Activated CD4-positive, alpha-beta T cell treated with anti-CD3 and anti-CD28 coated beads, Interleukin-2, amount 10 ng/mL, durations not matched to agents 7 days and 5 days (primary cell): Measurements from ENCODE around the gene ATXN1. TPM values are rescaled to one million over a fixed set of nuclear protein-coding genes. Genes with fewer than 3 reads are reported as not detected.

Experiments used
- CTCF ChIA-PET: fragments of 350-600 bp; sonication (Branson Sonifier 250); formaldehyde crosslinking; loops from one replicate; lab custom pipeline; 2021; ENCODE audit warnings: antibody characterized with exemption; lab: Charles Lee
- POLR2A ChIA-PET: fragments of 350-600 bp; sonication (Branson Sonifier 250); formaldehyde crosslinking; loops from one replicate; lab custom pipeline; 2021; ENCODE audit warnings: antibody characterized with exemption; lab: Charles Lee
- DNase-seq: peaks from one replicate; pipeline ENCODE4 v3.0.0-alpha.2; 2020
- H3K27ac Mint-ChIP-seq: one replicate; pipeline ENCODE4 v1.8.0; 2021; ENCODE audit warnings: mild to moderate bottlenecking, moderate library complexity, mixed read lengths
- H3K27me3 Mint-ChIP-seq: one replicate; pipeline ENCODE4 v1.8.0; 2021; ENCODE audit warnings: mixed read lengths
- H3K36me3 Mint-ChIP-seq: one replicate; pipeline ENCODE4 v1.8.0; 2021; ENCODE audit warnings: low read depth, mixed read lengths
- H3K4me1 Mint-ChIP-seq: one replicate; pipeline ENCODE4 v1.8.0; 2021; ENCODE audit warnings: mixed read lengths
- H3K4me3 Mint-ChIP-seq: one replicate; pipeline ENCODE4 v1.8.0; 2021; ENCODE audit warnings: mild to moderate bottlenecking, moderate library complexity, mixed read lengths
- H3K9me3 Mint-ChIP-seq: one replicate; pipeline ENCODE4 v1.8.0; 2021; ENCODE audit warnings: mixed read lengths
- total RNA-seq, 2 experiments: library from RNA; stranded (reverse); gene quantifications; one replicate each; pipeline ENCODE4 v1.2.3, GENCODE V29; 2021

ATXN1 gene
- total RNA-seq, 2 experiments from 2014 or later = 36.0 to 40.4 TPM

DNA sequence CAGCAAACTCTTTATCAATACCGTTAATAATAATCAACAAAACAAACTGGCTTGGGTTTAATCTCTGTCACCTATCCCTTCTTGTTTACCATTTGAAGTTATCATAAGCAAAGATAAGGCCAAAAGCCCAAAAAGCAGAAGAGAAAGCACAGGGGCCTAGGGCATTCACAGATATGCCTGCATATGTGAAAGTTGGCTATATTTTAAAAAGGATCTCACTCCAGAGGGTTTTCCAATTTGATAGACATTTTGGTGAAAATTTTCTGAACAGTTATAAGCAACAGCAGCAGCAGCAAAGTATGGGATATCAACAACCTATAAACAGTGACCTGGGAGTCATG lies 101.1 kb downstream of the ATXN1 start:
- CTCF ChIA-PET = no interaction called here
- Mint-ChIP-seq H3K9me3 (peaks cover 9% of the 10 kb centered on the region), H3K4me3 (no peak overlapping the region), H3K36me3 (peaks cover 37% of the 10 kb centered on the region), H3K27ac (peak overlapping the region; percentile 81), H3K4me1 (peaks cover 42% of the 10 kb centered on the region), H3K27me3 (no peaks in the 10 kb centered on the region)
- no peak for DNase-seq
- POLR2A ChIA-PET = no interaction called here

GRCh38 chr6:16659466-16660156 lies 101.6 kb downstream of the ATXN1 start:
- peak overlapping the region; percentile 42 for H3K4me3 Mint-ChIP-seq
- POLR2A ChIA-PET = no interaction called here
- CTCF ChIA-PET = interaction anchor here (2.1 kb wide), 1 partner anchor 103 kb away, joined by 8 read pairs; no protein-coding TSS in a partner anchor
- H3K9me3 Mint-ChIP-seq = peaks cover 9% of the 10 kb centered on the region
- peaks cover 47% of the 10 kb centered on the region for H3K4me1 Mint-ChIP-seq
- H3K27ac Mint-ChIP-seq = peak overlapping the region; percentile 81
- peaks cover 39% of the 10 kb centered on the region for H3K36me3 Mint-ChIP-seq
- no peaks in the 10 kb centered on the region for H3K27me3 Mint-ChIP-seq
- DNase-seq = no peak

- Mint-ChIP-seq H3K4me1 (peaks cover 58% of the 10 kb centered on the region), H3K36me3 (peaks cover 33% of the 10 kb centered on the region), H3K9me3 (peaks cover 6% of the 10 kb centered on the region), H3K27ac (peak overlapping the region; percentile 81), H3K27me3 (no peaks in the 10 kb centered on the region), H3K4me3 (no peak overlapping the region)
- no peak for DNase-seq
- CTCF ChIA-PET = interaction anchor here (0.7 to 2.1 kb wide), 4 partner anchors 9 to 105 kb away, joined by 3 to 8 read pairs (median 4); no protein-coding TSS in a partner anchor
- POLR2A ChIA-PET = interaction anchor here (0.5 to 1.0 kb wide), 2 partner anchors 9 to 38 kb away, joined by 3 to 4 read pairs; no protein-coding TSS in a partner anchor
Measured at GRCh38 chr6:16658348-16659034, 102.8 kb downstream of the ATXN1 start.

DNA sequence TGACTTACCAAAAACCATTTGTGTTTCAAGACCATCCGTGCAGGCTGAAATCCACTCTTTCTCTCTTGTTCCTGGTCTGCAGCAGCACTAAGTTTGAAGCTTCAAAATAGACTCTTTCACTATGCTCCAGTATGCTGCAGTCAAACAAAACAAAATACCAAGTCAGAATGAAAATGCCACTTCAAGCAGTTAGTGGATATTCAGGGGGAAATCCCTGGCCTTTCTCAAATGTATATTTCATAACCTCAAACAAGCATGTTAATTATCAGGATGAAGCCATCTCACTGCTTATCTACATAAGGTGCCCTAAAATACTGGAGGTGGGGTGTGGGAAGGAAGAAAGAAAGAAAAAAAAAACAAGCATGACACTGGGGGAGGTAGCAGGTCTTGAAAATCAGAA lies 103.5 kb downstream of the ATXN1 start:
- Mint-ChIP-seq H3K4me1 (peaks cover 65% of the 10 kb centered on the region), H3K27ac (peak overlapping the region; percentile 75), H3K4me3 (no peak overlapping the region), H3K36me3 (peaks cover 33% of the 10 kb centered on the region), H3K9me3 (peaks cover 6% of the 10 kb centered on the region), H3K27me3 (no peaks in the 10 kb centered on the region)
- ChIA-PET CTCF (interaction anchor here (1.0 to 2.1 kb wide), 4 partner anchors 10 to 105 kb away, joined by 3 to 8 read pairs (median 4); no protein-coding TSS in a partner anchor), POLR2A (interaction anchor here (0.7 to 1.0 kb wide), 2 partner anchors 8 to 12 kb away, joined by 3 read pairs; no protein-coding TSS in a partner anchor)
- no peak for DNase-seq

GRCh38 chr6:16656451-16656850 lies 104.8 kb downstream of the ATXN1 start:
- Mint-ChIP-seq H3K4me1 (peaks cover 78% of the 10 kb centered on the region), H3K27me3 (no peaks in the 10 kb centered on the region), H3K9me3 (peaks cover 2% of the 10 kb centered on the region), H3K4me3 (no peak overlapping the region), H3K36me3 (peaks cover 32% of the 10 kb centered on the region), H3K27ac (no peak overlapping the region)
- POLR2A ChIA-PET = no interaction called here
- CTCF ChIA-PET = interaction anchor here (0.7 to 1.4 kb wide), 3 partner anchors 24 to 1087 kb away, joined by 3 to 4 read pairs (median 4); no protein-coding TSS in a partner anchor
- DNase-seq = no peak

DNA sequence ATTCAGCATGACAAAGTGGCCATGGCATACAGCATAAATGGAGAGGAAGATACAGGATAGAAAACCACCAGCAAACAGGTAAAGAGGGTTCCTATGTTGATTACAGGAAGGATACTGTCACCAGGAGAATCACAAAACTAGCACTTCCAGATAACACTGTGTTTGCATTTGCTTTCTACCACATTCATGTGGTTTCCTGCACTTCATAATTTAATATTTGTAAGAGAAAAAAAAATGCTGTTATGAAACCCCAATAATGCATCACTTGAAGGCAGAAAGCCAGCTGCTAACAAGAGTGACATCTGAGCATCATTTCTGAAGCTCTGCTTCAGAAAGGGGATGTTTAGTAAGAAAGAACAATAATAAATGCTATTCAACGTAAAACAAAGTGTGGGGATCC lies 106.6 kb downstream of the ATXN1 start:
- peaks cover 36% of the 10 kb centered on the region for H3K36me3 Mint-ChIP-seq
- CTCF ChIA-PET = no interaction called here

DNA sequence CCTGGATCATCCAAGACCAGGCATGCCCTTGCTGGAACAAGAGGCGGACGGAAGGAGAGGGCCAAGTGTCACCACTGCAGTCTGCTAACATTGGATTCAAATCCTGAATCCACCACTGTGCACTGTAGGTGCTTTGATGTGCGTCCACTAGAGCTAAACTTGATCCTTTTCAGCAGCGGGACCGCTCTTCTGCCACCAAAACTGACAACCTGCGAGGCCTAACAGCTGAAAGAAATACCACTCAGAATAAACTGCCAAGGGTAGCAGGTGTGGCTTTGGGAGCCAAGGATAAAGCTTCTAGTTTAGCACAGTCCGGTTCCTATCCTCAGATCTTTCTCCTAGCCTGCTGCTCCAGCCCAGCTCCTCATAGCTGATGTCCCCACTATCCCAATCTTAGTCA lies 108.0 kb downstream of the ATXN1 start:
- Mint-ChIP-seq H3K27me3 (no peaks in the 10 kb centered on the region), H3K9me3 (no peaks in the 10 kb centered on the region), H3K27ac (peak overlapping the region; percentile 89), H3K4me3 (no peak overlapping the region), H3K36me3 (peaks cover 33% of the 10 kb centered on the region), H3K4me1 (peaks cover 69% of the 10 kb centered on the region)
- POLR2A ChIA-PET = no interaction called here
- CTCF ChIA-PET = interaction anchor here (1.0 to 1.3 kb wide), 2 partner anchors 9 to 31 kb away, joined by 3 read pairs; no protein-coding TSS in a partner anchor
- no peak for DNase-seq

More for the DNA sequence above, 106.6 kb downstream of the ATXN1 start:
- DNase-seq = no peak
- POLR2A ChIA-PET = no interaction called here
- no peak overlapping the region for H3K4me3 Mint-ChIP-seq
- peaks cover 82% of the 10 kb centered on the region for H3K4me1 Mint-ChIP-seq
- H3K27me3 Mint-ChIP-seq = no peaks in the 10 kb centered on the region
- no peaks in the 10 kb centered on the region for H3K9me3 Mint-ChIP-seq
- peak overlapping the region; percentile 84 for H3K27ac Mint-ChIP-seq

DNA sequence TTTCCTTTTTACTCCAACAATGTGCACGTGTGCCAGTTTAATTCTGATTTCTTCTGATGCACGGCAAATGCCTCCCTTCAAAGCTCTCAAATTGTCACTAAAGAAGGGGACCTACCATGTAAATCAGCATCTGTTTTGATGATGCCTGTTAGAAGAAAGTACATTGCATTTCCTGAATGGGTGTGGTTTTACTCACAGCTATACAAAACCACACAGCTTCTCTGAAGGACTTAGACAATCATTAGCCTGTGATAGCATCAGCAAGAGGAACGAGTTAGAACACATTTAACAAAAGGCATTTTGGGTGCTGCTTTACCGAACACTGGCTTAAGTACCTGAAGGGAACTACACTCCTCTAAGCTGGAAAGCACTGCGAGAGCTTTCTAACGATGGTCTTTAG lies 109.4 kb downstream of the ATXN1 start:
- peaks cover 29% of the 10 kb centered on the region for H3K36me3 Mint-ChIP-seq
- H3K9me3 Mint-ChIP-seq = no peaks in the 10 kb centered on the region
- peak; percentile 52 for DNase-seq
- H3K27ac Mint-ChIP-seq = peak overlapping the region; percentile 89
- no peaks in the 10 kb centered on the region for H3K27me3 Mint-ChIP-seq
- CTCF ChIA-PET = interaction anchor here (0.6 to 1.4 kb wide), 4 partner anchors 9 to 111 kb away, joined by 3 to 5 read pairs (median 4); no protein-coding TSS in a partner anchor
- peaks cover 59% of the 10 kb centered on the region for H3K4me1 Mint-ChIP-seq
- peak overlapping the region; percentile 41 for H3K4me3 Mint-ChIP-seq
- POLR2A ChIA-PET = interaction anchor here (1.0 kb wide), 1 partner anchor 50 kb away, joined by 3 read pairs; no protein-coding TSS in a partner anchor

DNA sequence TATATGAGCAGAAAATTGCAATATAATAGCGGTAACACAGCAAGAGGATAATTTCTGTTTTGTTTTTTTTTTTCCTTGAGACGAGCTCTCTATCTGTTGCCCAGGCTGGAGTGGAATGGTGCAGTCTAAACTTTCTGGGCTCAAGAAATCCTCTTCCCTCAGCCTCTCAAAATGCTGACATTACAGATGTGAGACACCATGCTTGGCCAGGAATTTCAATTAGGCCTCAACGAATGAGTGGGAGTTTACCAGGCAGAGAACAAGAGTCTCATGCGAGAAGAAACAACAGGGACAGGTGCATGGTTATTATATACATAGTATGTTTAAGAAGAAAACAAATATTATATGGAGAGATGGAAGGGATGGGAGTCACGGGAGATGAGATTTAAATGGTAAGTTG lies 111.4 kb downstream of the ATXN1 start:
- ChIA-PET CTCF (interaction anchor here (1.4 kb wide), 1 partner anchor 12 kb away, joined by 4 read pairs; no protein-coding TSS in a partner anchor), POLR2A (interaction anchor here (0.8 kb wide), 1 partner anchor 8 kb away, joined by 3 read pairs; no protein-coding TSS in a partner anchor)
- Mint-ChIP-seq H3K4me1 (peaks cover 49% of the 10 kb centered on the region), H3K9me3 (no peaks in the 10 kb centered on the region), H3K27me3 (no peaks in the 10 kb centered on the region), H3K27ac (no peak overlapping the region), H3K4me3 (no peak overlapping the region), H3K36me3 (peaks cover 30% of the 10 kb centered on the region)
- no peak for DNase-seq

GRCh38 chr6:16649241-16649640 lies 112.0 kb downstream of the ATXN1 start:
- no peaks in the 10 kb centered on the region for H3K9me3 Mint-ChIP-seq
- ChIA-PET CTCF (interaction anchor here (1.4 kb wide), 1 partner anchor 11 kb away, joined by 4 read pairs; no protein-coding TSS in a partner anchor), POLR2A (interaction anchor here (0.8 kb wide), 1 partner anchor 9 kb away, joined by 3 read pairs; no protein-coding TSS in a partner anchor)
- peaks cover 32% of the 10 kb centered on the region for H3K36me3 Mint-ChIP-seq
- peaks cover 42% of the 10 kb centered on the region for H3K4me1 Mint-ChIP-seq
- no peak overlapping the region for H3K27ac Mint-ChIP-seq
- no peak for DNase-seq
- H3K27me3 Mint-ChIP-seq = no peaks in the 10 kb centered on the region
- no peak overlapping the region for H3K4me3 Mint-ChIP-seq

DNA sequence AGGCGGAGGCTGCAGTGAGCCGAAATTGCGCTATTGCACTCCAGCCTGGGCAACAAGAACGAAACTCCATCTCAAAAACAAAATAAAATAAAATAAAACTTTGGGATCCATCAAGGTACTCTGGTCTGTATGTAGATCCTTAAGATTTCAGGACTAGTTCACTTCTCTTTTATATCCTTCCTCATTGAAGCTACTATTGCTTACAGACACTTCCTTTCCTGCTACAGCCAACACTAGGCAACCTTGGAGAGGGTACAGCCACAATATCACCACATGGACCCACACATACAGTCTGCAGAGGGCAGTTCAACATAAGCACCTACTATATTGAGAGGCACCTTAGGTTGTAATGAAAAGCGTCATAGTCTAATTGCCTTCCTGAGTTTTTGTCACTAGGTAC lies 113.3 kb downstream of the ATXN1 start:
- DNase-seq = no peak
- ChIA-PET POLR2A (interaction anchor here (0.7 kb wide), 1 partner anchor 89 kb away, joined by 3 read pairs; no protein-coding TSS in a partner anchor), CTCF (no interaction called here)
- Mint-ChIP-seq H3K9me3 (no peaks in the 10 kb centered on the region), H3K36me3 (peaks cover 36% of the 10 kb centered on the region), H3K4me3 (no peak overlapping the region), H3K4me1 (peaks cover 30% of the 10 kb centered on the region), H3K27me3 (no peaks in the 10 kb centered on the region), H3K27ac (no peak overlapping the region)

DNA sequence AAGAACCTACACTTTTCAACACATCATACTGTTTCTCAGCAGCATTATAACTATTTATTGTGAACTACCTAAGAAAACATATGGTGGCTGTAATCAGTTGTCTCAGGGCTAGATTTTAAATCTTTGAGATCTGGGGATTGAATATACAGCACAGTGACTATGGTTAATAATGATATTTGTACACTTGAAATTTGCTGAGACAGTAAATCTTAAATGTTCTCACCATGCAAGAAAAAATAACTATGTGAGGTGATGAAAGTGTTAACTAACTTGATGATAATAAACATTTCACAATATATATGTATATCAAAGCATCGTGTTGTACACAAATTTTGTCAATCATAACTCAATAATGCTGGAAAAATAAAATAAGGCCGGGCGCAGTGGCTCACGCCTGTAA lies 113.8 kb downstream of the ATXN1 start:
- Mint-ChIP-seq H3K27me3 (no peaks in the 10 kb centered on the region), H3K4me3 (no peak overlapping the region), H3K9me3 (no peaks in the 10 kb centered on the region), H3K4me1 (peaks cover 24% of the 10 kb centered on the region), H3K27ac (no peak overlapping the region), H3K36me3 (peaks cover 32% of the 10 kb centered on the region)
- ChIA-PET CTCF (interaction anchor here (1.2 kb wide), 1 partner anchor 9 kb away, joined by 3 read pairs; no protein-coding TSS in a partner anchor), POLR2A (no interaction called here)
- DNase-seq = no peak
